Activated naive CD4-positive, alpha-beta T cell treated with anti-CD3 and anti-CD28 coated beads, Interleukin-2, amount 50 U/mL, for 16 hours (primary cell): Measurements from ENCODE around the gene RNF8.
"Not testable (repeated sequence)": the region's sequence is repeated elsewhere in the genome, so short reads cannot be mapped to it uniquely, and the experiment has no call there.

Experiments used
- DNase-seq: peaks from one replicate; pipeline ENCODE4 v3.0.0-alpha.2; 2020

Gene RNF8

DNA sequence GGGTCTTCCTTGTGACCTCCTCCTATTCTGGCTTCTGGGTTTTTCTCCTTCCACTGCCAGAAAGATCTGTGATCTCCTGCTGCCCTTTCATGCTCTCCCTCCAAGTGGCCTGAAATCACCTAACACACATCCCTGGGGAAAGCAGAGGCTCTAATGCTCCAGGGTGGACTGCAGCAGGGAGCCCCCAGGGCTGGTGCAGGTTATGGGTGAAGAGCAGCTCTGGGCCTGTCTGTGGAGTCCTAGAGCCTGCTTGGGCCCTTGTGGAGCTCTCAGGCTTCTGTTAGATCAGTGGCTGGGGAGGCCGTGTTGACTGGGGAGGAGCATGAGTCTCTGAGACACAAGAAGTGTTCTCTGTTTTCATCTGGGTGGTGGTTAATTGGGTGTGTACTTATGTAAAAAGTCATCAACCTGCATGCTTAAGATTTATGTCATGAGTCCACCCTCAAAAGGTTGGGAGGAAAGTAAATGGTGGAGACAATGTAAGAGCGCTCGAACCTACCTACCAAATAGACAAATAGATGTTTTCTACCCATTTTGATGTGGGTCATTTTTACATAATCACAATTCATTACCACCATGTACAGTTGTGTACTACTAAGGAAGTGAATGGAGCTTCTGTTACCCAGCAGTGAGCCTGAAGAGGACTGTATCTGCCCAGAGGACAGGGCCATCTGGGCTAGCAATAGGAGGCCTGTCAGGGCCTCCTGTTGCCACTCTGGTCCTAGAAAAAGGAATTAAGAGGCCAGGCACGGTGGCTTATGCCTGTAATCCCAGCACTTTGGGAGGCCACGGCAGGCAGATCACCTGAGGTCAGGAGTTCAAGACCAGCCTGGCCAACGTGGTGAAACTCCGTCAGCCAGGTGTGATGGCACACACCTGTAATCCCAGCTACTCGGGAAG, 32.0 kb upstream of the RNF8 start:
- no peak for DNase-seq

GRCh38 chr6:37323580-37323979, 30.2 kb upstream of the RNF8 start:
- DNase-seq: no peak

- peak; percentile 21 for DNase-seq
Measured at GRCh38 chr6:37324131-37325033, 29.4 kb upstream of the RNF8 start.

DNA sequence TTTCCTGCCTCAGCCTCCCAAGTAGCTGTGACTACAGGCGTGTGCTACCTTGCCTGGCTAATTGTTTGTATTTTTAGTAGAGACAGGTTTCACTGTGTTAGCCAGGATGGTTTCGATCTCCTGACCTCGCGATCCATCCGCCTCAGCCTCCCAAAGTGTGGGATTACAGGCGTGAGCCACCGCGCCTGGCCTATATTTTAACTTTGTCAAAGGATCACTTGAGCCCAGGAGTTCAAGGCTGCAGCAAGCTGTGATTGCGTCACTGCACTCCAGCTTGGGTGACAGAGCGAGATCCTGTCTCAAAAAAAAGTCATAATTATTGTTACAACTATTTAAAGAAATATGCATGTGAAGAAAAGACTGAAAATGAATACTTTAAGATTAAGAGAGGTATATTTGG, 23.4 kb upstream of the RNF8 start:
- not testable (repeated sequence) for DNase-seq

GRCh38 chr6:37331047-37331446, 22.7 kb upstream of the RNF8 start:
- no peak for DNase-seq

DNA sequence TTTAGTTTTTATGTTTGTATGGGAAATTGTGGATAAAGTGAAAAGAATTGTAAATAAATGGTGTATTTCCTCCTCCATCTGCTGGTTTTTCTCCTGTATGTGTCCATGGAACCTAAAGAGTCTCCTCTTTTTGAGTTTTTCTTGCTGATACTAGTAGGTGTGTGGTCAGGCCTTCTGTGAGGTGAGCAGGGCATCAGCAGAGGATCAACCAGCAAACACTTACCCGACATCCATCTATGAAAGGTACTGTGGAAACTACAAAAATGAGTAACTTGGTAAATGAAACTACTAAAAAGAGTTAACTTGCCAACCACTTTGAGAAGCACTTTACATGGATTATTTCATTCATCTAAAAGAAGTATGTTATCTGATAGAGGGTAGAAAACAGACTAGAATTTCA, 20.9 kb upstream of the RNF8 start:
- no peak for DNase-seq

DNA sequence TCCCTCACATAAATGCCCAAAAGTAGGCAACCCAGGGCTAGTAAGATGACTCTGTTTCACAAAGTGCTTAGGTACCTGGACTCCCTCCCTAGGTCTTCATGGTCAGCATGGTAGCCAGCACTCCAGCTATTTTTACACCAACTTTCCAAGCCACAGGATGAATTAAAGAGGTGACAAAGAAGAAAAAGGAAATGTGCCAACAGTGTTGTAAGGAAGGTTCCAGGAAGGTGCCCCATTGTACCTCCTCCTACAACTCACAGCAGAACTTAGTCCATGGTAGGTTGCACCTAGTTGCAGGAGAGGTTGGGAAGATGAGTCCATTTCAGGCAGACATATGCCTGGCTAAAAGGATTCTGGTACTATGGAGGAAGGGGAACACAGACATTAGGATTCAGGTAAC, 19.7 kb upstream of the RNF8 start:
- no peak for DNase-seq

- DNase-seq: not testable (repeated sequence)
Measured at GRCh38 chr6:37338317-37338716, 15.5 kb upstream of the RNF8 start.

DNA sequence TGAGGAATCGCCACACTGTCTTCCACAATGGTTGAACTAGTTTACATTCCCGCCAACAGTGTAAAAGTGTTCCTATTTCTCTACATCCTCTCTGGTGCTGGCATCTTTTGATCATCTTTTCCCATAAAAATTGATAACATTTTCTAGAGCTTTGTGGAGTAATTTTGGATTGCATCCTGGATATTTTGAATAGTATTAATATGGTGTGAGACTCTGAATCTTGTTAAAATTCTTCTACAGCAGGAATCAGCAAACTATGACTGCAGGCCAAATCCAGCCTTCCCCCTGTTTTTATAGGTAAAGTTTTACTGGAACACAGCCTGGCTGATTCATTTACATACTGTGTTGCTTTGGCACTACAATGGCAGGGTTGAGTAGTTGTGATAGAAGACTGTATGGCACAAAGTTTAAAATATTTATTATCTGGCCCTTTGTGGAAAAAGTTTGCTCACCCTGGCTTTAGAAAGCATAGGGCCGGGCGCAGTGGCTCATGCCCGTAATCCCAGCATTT, 15.0 kb upstream of the RNF8 start:
- DNase-seq: no peak

DNA sequence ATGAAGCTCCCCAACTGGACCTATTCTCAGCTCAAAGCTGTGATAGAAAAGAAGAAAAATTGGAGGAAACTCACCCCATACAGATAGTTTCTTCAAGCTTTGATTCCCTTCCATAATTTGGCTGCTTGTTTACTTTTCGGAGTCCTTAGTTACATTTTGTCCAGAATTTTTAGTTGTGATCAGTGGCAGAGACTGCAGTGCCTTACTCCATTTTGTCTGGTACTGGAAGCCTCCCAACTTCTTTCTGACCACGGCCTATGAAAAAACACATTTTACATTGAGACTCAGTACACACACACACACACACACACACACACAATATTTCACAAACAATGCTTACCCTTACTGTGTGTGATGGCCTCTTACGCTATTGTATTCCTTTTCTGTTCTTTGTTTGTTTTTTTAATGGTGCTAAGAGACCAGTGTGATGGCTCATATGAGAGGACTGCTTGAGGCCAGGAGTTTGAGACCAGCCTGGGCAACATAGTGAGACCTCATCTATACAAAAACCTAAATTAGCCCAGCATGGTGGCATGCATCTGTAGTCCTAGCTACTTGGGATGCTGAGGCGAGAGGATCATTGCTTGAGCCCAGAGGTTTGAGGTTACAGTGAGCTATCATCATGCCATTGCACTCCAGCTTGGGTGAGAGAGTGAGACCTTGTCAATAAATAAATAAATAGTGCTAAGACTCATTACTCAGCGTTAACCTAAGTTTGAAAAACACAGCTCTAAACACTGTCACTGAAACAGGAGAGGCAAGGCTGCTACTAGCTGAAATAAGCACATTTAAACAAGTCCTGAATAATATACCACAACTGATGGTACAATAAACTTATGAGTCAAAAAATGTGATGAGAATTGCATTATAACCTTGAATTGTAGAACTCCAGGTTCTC, 13.8 kb upstream of the RNF8 start:
- no peak for DNase-seq

GRCh38 chr6:37340639-37340943, 13.2 kb upstream of the RNF8 start:
- DNase-seq: no peak

- DNase-seq: no peak
Measured at GRCh38 chr6:37343248-37343647, 10.5 kb upstream of the RNF8 start.

GRCh38 chr6:37344308-37344707, 9.5 kb upstream of the RNF8 start:
- DNase-seq: no peak

DNA sequence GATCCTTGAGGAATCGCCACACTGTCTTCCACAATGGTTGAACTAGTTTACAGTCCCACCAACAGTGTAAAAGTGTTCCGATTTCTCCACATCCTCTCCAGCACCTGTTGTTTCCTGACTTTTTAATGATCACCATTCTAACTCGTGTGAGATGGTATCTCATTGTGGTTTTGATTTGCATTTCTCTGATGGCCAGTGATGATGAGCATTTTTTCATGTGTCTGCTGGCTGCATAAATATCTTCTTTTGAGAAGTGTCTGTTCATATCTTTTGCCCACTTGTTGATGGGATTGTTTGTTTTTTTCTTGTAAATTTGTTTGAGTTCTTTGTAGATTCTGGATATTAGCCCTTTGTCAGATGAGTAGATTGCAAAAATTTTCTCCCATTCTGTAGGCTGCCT, 8.0 kb upstream of the RNF8 start:
- not testable (repeated sequence) for DNase-seq

- no peak for DNase-seq
Measured at GRCh38 chr6:37347177-37347576, 6.6 kb upstream of the RNF8 start.

- DNase-seq: no peak
Measured at GRCh38 chr6:37347670-37348111, 6.1 kb upstream of the RNF8 start.

GRCh38 chr6:37351027-37351426, 2.8 kb upstream of the RNF8 start:
- no peak for DNase-seq

DNA sequence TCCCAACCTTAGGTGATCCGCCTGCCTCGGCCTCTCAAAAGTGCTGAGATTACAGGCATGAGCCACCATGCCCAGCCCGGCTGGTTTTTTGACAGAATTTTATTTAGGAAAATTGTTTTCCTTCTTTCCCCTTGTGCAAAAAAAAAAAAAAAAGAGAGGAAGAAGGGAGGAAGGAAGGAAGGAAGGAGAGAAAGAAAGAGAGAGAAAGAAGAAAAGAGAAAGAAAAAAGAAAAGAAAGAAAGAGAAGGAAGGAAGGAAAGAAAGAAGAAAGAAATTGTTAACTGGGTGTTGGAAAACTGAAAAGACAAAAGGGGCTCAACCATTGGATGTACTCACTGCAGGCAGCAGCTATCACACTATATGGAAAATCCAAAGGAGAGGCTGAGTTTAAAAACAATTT, 1.4 kb upstream of the RNF8 start:
- no peak for DNase-seq

DNA sequence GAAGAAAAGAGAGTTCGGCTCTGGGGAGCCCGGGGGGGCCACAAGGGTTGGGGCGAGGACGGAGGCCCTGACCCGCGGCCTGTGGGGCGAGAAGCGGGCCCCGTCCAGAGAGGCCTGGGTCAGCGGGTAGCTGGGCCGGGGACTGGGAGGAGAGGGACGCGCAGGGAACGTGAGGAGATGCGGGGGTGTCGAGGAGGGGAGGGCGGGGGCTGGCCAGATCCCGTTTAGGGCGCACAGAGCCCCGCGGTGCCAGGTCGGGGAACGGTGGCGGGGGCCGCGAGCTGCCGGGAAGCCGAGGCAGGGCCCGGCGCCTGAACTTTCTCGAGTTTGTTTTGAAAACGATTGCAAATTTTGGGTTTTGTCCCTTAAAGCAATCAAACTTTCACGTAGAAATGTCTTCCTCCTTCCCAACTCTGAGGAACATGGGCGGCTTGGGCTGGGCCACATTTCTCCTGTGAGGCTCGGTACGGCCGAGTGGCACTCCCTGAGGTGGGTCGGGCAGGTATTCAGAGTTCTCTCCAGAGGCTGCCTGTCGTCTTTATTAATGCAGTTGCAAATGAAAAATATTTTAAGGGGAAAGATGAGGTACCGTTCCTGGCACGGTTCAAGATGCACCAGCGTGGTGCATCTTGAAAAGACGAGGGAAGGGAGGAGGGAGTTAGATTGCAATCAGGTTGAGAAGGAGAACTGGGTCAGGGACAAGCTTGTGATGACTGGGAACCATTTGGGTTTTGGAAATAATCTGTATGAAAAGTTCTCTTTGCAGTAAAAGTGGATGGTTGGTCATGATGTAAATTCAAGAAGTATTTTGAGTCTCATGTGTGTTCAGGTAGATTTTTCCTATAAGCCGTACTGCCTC, 972 bp downstream of the RNF8 start:
- DNase-seq: peak; percentile 29

GRCh38 chr6:37357288-37357687, 3.5 kb downstream of the RNF8 start:
- DNase-seq: no peak

DNA sequence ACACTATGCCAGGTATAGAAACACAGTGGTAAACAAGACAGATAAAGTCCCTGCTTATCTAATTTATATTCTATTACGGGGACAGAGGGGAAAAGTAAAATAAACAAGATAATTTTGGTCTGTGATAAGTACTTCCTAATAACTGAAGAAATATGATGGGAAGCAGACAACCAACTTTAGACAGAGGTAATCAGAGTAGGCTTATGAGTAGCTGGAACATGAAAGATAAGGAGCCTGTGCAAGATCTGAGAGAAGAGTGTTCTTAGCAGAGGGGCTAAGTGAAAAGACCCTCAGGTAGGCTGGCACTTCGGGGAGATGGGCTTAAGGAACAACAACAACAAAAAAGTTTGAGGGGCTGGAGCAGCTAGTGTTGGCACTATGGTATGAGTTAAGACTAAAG, 4.1 kb downstream of the RNF8 start:
- DNase-seq: no peak

DNA sequence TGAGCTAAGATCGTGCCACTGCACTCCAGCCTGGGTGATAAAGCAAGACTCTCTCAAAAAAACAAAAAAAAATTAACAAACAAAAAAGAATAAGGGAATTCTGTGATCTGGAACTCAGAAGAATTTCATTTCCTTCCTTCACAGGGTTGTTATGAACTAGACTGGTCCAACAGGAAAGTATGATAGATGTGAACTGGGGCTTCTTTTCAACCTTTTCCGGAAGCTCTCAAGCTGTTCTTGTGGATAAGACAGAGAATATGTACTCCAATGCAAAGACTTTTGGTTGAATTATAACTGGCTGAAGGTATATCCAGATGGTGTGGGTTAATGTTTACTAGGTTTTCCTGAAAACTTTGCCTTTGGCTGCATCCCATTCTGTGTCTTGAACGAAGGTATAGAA, 5.3 kb downstream of the RNF8 start:
- no peak for DNase-seq
